ENCODE measurements around the gene RASL10B.

The RASL10B gene

DNA sequence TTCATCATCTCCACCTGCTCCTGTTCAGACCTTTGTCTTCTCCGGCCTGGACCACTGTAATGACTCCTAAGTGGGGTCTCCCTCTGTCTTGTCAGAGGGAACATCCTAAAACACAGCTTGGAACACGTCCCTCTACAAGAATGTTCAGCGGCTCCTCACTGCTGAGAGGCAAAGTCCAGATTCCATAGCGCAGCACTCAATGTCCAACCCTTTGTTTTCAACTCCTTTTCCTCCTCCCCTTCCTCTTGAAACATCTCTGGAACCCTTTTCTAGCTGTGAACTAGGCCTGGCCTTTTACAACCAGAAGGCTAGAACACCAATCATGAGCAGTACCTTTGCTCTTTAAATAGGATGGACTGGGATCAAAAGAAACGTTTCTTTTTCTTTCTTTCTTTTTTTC, 30.2 kb downstream of the RASL10B start:
- H3K4me3 ChIP-seq (ENCODE audit: low read depth in 1 of 5, low read length in 5 of 5) = no peak overlapping the region
- peaks cover 0 to 3% (median 0%) of the 10 kb centered on the region in 5 donors for H3K27me3 ChIP-seq (ENCODE audit: control insufficient read depth in 5 of 5, insufficient read depth in 4 of 5, low read length in 5 of 5)
- peaks cover 2 to 21% (median 19%) of the 10 kb centered on the region in 5 donors for H3K4me1 ChIP-seq (ENCODE audit: control insufficient read depth in 5 of 5, insufficient read depth in 5 of 5, low read length in 5 of 5)
- H3K27ac ChIP-seq (ENCODE audit: low read depth, low read length) = no peak overlapping the region
- no peak overlapping the region for H3K9ac ChIP-seq (ENCODE audit: low read length in 5 of 5)
- no peaks in the 10 kb centered on the region for H3K36me3 ChIP-seq (ENCODE audit: control insufficient read depth in 5 of 5, insufficient read depth in 5 of 5, low read length in 5 of 5)
- no peaks in the 10 kb centered on the region for H3K9me3 ChIP-seq (ENCODE audit: control insufficient read depth in 5 of 5, low read length in 5 of 5)

DNA sequence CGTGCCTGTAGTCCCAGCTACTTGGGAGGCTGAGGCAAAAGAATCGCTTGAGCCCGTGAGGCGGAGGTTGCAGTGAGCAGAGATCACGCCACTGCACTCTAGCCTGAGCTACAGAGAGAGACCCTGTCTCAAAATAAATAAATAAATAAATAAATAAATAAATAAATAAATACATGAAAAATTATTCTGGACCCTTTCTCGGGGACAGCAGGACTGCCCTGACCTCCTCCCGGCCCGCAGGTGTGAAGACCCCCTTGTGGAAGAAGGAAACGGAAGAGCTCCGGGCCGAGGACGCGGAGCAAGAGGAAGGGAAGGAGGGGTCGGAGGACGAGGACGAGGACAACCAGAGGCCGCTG, 32.3 kb downstream of the RASL10B start:
- H3K9ac ChIP-seq (ENCODE audit: low read length in 5 of 5) = peak overlapping the region in 1 of 5 donors; percentile 49
- no peaks in the 10 kb centered on the region for H3K36me3 ChIP-seq (ENCODE audit: control insufficient read depth in 5 of 5, insufficient read depth in 5 of 5, low read length in 5 of 5)
- H3K4me3 ChIP-seq (ENCODE audit: low read depth in 1 of 5, low read length in 5 of 5) = peak overlapping the region in 4 of 5 donors; percentile 44 to 70 (median 62)
- H3K4me1 ChIP-seq (ENCODE audit: control insufficient read depth in 5 of 5, insufficient read depth in 5 of 5, low read length in 5 of 5) = peaks cover 2 to 30% (median 19%) of the 10 kb centered on the region in 5 donors
- peaks cover 0 to 3% (median 0%) of the 10 kb centered on the region in 5 donors for H3K27me3 ChIP-seq (ENCODE audit: control insufficient read depth in 5 of 5, insufficient read depth in 4 of 5, low read length in 5 of 5)
- no peak overlapping the region for H3K27ac ChIP-seq (ENCODE audit: low read depth, low read length)
- no peaks in the 10 kb centered on the region for H3K9me3 ChIP-seq (ENCODE audit: control insufficient read depth in 5 of 5, low read length in 5 of 5)

- Histone ChIP-seq H3K4me1 (ENCODE audit: control insufficient read depth in 5 of 5, insufficient read depth in 5 of 5, low read length in 5 of 5) (peaks cover 2 to 30% (median 19%) of the 10 kb centered on the region in 5 donors), H3K4me3 (ENCODE audit: low read depth in 1 of 5, low read length in 5 of 5) (peak overlapping the region in 4 of 5 donors; percentile 50 to 70 (median 62)), H3K36me3 (ENCODE audit: control insufficient read depth in 5 of 5, insufficient read depth in 5 of 5, low read length in 5 of 5) (no peaks in the 10 kb centered on the region), H3K9me3 (ENCODE audit: control insufficient read depth in 5 of 5, low read length in 5 of 5) (no peaks in the 10 kb centered on the region), H3K27ac (ENCODE audit: low read depth, low read length) (no peak overlapping the region), H3K9ac (ENCODE audit: low read length in 5 of 5) (peak overlapping the region in 3 of 5 donors; percentile 12 to 49 (median 43)), H3K27me3 (ENCODE audit: control insufficient read depth in 5 of 5, insufficient read depth in 4 of 5, low read length in 5 of 5) (peaks cover 0 to 3% (median 0%) of the 10 kb centered on the region in 5 donors)
These were observed 32.9 kb downstream of the RASL10B start for GRCh38 chr17:35764123-35764991.

DNA sequence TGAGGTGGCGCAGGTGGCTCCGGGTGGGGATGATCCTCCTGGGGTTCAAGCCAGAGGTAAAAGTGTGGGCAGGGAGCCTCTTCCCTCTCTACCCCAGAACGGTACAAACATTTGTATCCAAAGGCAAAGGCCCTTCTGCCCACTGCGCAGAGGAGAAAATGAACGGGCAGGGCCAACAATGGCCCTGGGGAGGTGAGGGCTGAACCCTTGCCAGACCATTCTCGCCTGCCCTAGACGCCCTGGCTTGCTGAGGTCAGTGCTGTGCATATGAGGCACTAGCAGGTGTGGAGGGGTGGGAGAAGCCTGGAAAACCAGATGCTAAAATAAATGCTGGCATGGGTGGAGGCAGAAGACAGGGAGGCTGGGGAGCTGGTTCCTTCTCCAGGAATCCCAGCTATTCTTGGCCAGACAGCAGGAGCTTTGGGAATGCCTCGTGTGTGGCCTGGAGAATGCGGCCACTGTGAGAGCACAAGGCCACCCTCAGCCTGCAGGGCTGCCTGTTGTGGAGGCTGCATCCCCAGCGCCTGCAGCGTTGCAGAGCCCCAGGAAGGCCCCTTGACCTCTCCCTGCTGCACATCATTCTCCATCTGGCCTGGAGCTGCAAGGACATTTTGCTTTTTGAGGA, 33.8 kb downstream of the RASL10B start:
- Histone ChIP-seq H3K27ac (ENCODE audit: low read depth, low read length) (no peak overlapping the region), H3K36me3 (ENCODE audit: control insufficient read depth in 5 of 5, insufficient read depth in 5 of 5, low read length in 5 of 5) (no peaks in the 10 kb centered on the region), H3K4me1 (ENCODE audit: control insufficient read depth in 5 of 5, insufficient read depth in 5 of 5, low read length in 5 of 5) (peaks cover 2 to 30% (median 19%) of the 10 kb centered on the region in 5 donors), H3K27me3 (ENCODE audit: control insufficient read depth in 5 of 5, insufficient read depth in 4 of 5, low read length in 5 of 5) (peaks cover 0 to 3% (median 0%) of the 10 kb centered on the region in 5 donors), H3K9ac (ENCODE audit: low read length in 5 of 5) (no peak overlapping the region), H3K4me3 (ENCODE audit: low read depth in 1 of 5, low read length in 5 of 5) (no peak overlapping the region), H3K9me3 (ENCODE audit: control insufficient read depth in 5 of 5, low read length in 5 of 5) (no peaks in the 10 kb centered on the region)

DNA sequence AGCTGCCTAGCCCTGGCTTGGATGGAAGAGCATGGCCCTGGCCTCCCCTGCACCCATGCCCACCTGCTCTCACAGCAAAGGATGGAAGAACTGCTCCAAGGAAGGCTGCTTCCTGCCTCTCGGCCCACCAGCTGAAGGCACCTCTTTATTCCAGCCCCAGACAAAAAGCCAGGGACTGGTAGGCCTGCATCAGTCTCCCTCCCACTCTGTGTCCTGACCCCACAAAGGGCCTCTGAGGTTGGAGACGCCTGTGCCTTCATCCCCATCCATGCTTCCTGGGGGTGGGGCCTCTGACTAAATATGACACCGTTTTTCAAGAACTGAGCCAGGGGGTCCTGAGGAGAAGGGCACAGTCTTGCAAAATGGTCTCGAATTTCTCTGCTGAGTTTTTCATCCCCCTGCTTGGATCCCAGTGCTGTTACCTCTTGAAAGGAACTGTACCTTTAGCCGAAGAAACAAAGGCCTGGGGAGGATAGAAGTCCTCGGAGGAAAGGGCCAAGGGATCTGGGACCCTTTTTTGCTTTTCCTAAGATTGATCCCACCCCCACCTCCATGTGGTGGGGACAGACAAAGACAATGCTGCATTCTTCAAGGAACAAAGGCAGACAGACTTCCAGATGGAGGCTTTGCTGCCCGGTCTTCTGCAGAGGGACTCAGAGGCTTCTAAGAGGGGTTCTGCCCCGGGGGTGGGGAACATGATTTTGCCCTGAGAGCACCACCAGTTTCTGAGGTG, 34.5 kb downstream of the RASL10B start:
- Histone ChIP-seq H3K9me3 (ENCODE audit: control insufficient read depth in 5 of 5, low read length in 5 of 5) (no peaks in the 10 kb centered on the region), H3K4me3 (ENCODE audit: low read depth in 1 of 5, low read length in 5 of 5) (no peak overlapping the region), H3K9ac (ENCODE audit: low read length in 5 of 5) (no peak overlapping the region), H3K27ac (ENCODE audit: low read depth, low read length) (no peak overlapping the region), H3K27me3 (ENCODE audit: control insufficient read depth in 5 of 5, insufficient read depth in 4 of 5, low read length in 5 of 5) (peaks cover 0 to 3% (median 0%) of the 10 kb centered on the region in 5 donors), H3K4me1 (ENCODE audit: control insufficient read depth in 5 of 5, insufficient read depth in 5 of 5, low read length in 5 of 5) (peaks cover 2 to 30% (median 19%) of the 10 kb centered on the region in 5 donors), H3K36me3 (ENCODE audit: control insufficient read depth in 5 of 5, insufficient read depth in 5 of 5, low read length in 5 of 5) (no peaks in the 10 kb centered on the region)

- Histone ChIP-seq H3K9me3 (ENCODE audit: control insufficient read depth in 5 of 5, low read length in 5 of 5) (no peaks in the 10 kb centered on the region), H3K4me1 (ENCODE audit: control insufficient read depth in 5 of 5, insufficient read depth in 5 of 5, low read length in 5 of 5) (peaks cover 2 to 30% (median 19%) of the 10 kb centered on the region in 5 donors), H3K4me3 (ENCODE audit: low read depth in 1 of 5, low read length in 5 of 5) (no peak overlapping the region), H3K27me3 (ENCODE audit: control insufficient read depth in 5 of 5, insufficient read depth in 4 of 5, low read length in 5 of 5) (peaks cover 0 to 3% (median 0%) of the 10 kb centered on the region in 5 donors), H3K9ac (ENCODE audit: low read length in 5 of 5) (no peak overlapping the region), H3K36me3 (ENCODE audit: control insufficient read depth in 5 of 5, insufficient read depth in 5 of 5, low read length in 5 of 5) (no peaks in the 10 kb centered on the region), H3K27ac (ENCODE audit: low read depth, low read length) (no peak overlapping the region)
These were observed 35.0 kb downstream of the RASL10B start for GRCh38 chr17:35766489-35766877.

DNA sequence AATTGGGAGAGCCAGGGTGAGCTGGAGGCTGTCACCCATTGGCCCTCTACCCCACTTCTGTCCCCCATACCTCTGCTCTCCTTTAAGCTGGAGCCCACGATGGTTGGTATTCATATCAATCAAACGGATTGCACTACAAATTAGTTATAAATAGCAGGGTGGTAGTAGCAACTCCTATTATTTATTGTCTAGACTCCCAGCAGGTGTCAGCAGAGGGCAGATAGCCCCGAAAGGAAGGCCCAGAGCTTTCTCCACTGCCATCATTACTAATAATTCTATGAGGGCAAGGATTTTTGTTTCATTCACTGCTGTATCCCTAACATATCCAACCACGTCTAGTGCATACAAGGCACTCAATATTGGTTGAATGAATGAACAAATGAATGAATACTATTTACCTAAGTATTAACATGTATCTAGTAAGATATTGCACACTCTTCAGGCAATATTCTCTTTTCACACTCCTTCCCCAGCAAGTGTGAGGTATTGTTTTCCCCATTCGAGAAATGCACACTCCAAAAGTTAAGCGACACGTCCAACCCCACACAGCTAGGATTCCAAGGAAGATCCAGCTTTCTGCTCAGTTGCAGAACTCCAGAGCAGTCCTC, 35.6 kb downstream of the RASL10B start:
- H3K4me3 ChIP-seq (ENCODE audit: low read depth in 1 of 5, low read length in 5 of 5) = no peak overlapping the region
- H3K36me3 ChIP-seq (ENCODE audit: control insufficient read depth in 5 of 5, insufficient read depth in 5 of 5, low read length in 5 of 5) = no peaks in the 10 kb centered on the region
- peaks cover 2 to 30% (median 19%) of the 10 kb centered on the region in 5 donors for H3K4me1 ChIP-seq (ENCODE audit: control insufficient read depth in 5 of 5, insufficient read depth in 5 of 5, low read length in 5 of 5)
- H3K9me3 ChIP-seq (ENCODE audit: control insufficient read depth in 5 of 5, low read length in 5 of 5) = no peaks in the 10 kb centered on the region
- peaks cover 0 to 3% (median 0%) of the 10 kb centered on the region in 5 donors for H3K27me3 ChIP-seq (ENCODE audit: control insufficient read depth in 5 of 5, insufficient read depth in 4 of 5, low read length in 5 of 5)
- H3K27ac ChIP-seq (ENCODE audit: low read depth, low read length) = no peak overlapping the region
- H3K9ac ChIP-seq (ENCODE audit: low read length in 5 of 5) = no peak overlapping the region

GRCh38 chr17:35768797-35769196, 37.4 kb downstream of the RASL10B start:
- peaks cover 0 to 3% (median 0%) of the 10 kb centered on the region in 5 donors for H3K27me3 ChIP-seq (ENCODE audit: control insufficient read depth in 5 of 5, insufficient read depth in 4 of 5, low read length in 5 of 5)
- H3K9ac ChIP-seq (ENCODE audit: low read length in 5 of 5) = no peak overlapping the region
- no peaks in the 10 kb centered on the region for H3K36me3 ChIP-seq (ENCODE audit: control insufficient read depth in 5 of 5, insufficient read depth in 5 of 5, low read length in 5 of 5)
- no peaks in the 10 kb centered on the region for H3K9me3 ChIP-seq (ENCODE audit: control insufficient read depth in 5 of 5, low read length in 5 of 5)
- no peak overlapping the region for H3K4me3 ChIP-seq (ENCODE audit: low read depth in 1 of 5, low read length in 5 of 5)
- peaks cover 4 to 41% (median 32%) of the 10 kb centered on the region in 5 donors for H3K4me1 ChIP-seq (ENCODE audit: control insufficient read depth in 5 of 5, insufficient read depth in 5 of 5, low read length in 5 of 5)
- H3K27ac ChIP-seq (ENCODE audit: low read depth, low read length) = no peak overlapping the region

DNA sequence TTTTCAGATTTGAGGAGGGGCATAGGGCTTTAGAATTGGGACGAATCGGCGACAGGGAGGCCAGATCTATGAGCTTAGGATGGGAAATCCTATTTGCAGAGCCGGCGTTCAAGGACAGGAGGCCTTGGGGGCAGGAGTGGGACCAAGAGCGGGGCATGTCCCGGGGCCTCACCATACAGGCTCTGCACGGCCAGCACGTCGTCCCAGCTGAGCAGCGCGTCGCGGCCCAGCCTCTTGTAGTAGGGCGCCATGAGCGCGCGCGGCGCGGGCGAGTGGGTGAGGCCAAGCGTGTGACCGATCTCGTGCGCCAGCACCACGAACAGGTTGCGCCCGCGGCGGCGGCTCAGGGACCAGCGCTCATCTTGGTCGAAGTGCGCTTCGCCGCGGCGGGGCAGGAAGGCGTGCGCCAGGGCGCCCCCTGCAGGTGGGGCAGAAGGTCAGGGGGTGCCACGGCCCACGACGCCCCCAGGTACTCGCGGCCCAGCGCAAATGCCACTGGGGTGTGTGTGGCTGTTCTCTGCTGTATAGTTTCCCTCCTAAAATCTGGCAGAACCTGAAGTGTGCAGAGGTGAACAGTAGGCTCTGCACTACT, 38.6 kb downstream of the RASL10B start:
- Histone ChIP-seq H3K9ac (ENCODE audit: low read length in 5 of 5) (no peak overlapping the region), H3K27ac (ENCODE audit: low read depth, low read length) (no peak overlapping the region), H3K9me3 (ENCODE audit: control insufficient read depth in 5 of 5, low read length in 5 of 5) (no peaks in the 10 kb centered on the region), H3K27me3 (ENCODE audit: control insufficient read depth in 5 of 5, insufficient read depth in 4 of 5, low read length in 5 of 5) (peaks cover 0 to 3% (median 0%) of the 10 kb centered on the region in 5 donors), H3K36me3 (ENCODE audit: control insufficient read depth in 5 of 5, insufficient read depth in 5 of 5, low read length in 5 of 5) (no peaks in the 10 kb centered on the region), H3K4me3 (ENCODE audit: low read depth in 1 of 5, low read length in 5 of 5) (no peak overlapping the region), H3K4me1 (ENCODE audit: control insufficient read depth in 5 of 5, insufficient read depth in 5 of 5, low read length in 5 of 5) (peaks cover 11 to 41% (median 32%) of the 10 kb centered on the region in 5 donors)
